ENCODE results near the gene GPR137C. TPM values are rescaled to one million over a fixed set of nuclear protein-coding genes. Genes with fewer than 3 reads are reported as not detected.

The GPR137C gene
- total and polyA plus RNA-seq, 10 of the 15 experiments (the other 5 are each of a cell fraction or from before 2014, with no cell fraction given) = 0.03 to 0.72 (median 0.22) TPM

GRCh38 chr14:52527052-52527451 lies 25.6 kb upstream of the GPR137C start:
- ChIA-PET RAD21 (ENCODE audit: unreplicated experiment) (no interaction called here), POLR2A (no interaction called here), SMC1A (ENCODE audit: uncharacterized antibody, unreplicated experiment) (interaction anchor here (0.7 kb wide), 1 partner anchor 35 kb away, joined by 3 read pairs; no protein-coding TSS in a partner anchor), CTCF (interaction anchor here (0.6 to 1.8 kb wide), 3 partner anchors 25 to 210 kb away, joined by 3 to 7 read pairs (median 3); partner anchors contain the start of genes GPR137C and TXNDC16)
- DNase-seq (ENCODE audit: low read depth, low spot score) = no peak
- Histone ChIP-seq H3K9ac (ENCODE audit: control insufficient read depth, insufficient read depth, low read length) (no peak overlapping the region), H3K79me2 (ENCODE audit: control insufficient read depth, insufficient read depth, low read length) (no peaks in the 10 kb centered on the region), H3K4me3 (no peak overlapping the region), H3K4me1 (ENCODE audit: control insufficient read depth, insufficient read depth, low read length) (no peaks in the 10 kb centered on the region), H3K27ac (ENCODE audit: control insufficient read depth, insufficient read depth) (no peak overlapping the region), H3K36me3 (ENCODE audit: control insufficient read depth in 2 of 2, insufficient read depth in 2 of 2, low read length in 1 of 2) (no peaks in the 10 kb centered on the region), H2AFZ (ENCODE audit: control insufficient read depth, low read depth, low read length) (no peak overlapping the region), H3K9me3 (replicated peaks; ENCODE audit: control insufficient read depth, insufficient read depth, low read length) (no peaks in the 10 kb centered on the region), H3K27me3 (replicated peaks in 1 of 2; ENCODE audit: control insufficient read depth in 2 of 2, insufficient read depth in 2 of 2, low read length in 1 of 2) (no peaks in the 10 kb centered on the region), H4K20me1 (ENCODE audit: control insufficient read depth, insufficient read depth) (no peaks in the 10 kb centered on the region), H3K4me2 (ENCODE audit: control insufficient read depth, insufficient read depth) (no peak overlapping the region)
- TF ChIP-seq CEBPB (IDR thresholded peaks at IDR 0.05; ENCODE audit: borderline replicate concordance in 1 of 2, low read depth in 2 of 2, low read length in 2 of 2) (no peak), SUZ12 (IDR thresholded peaks at IDR 0.05; ENCODE audit: unreplicated experiment) (no peak), ESRRA (IDR thresholded peaks at IDR 0.05; ENCODE audit: low read length) (no peak), KDM1A (IDR thresholded peaks at IDR 0.05; ENCODE audit: borderline replicate concordance) (no peak), IRF4 (IDR thresholded peaks at IDR 0.05; ENCODE audit: low read depth, low read length) (no peak), SUPT20H (IDR thresholded peaks at IDR 0.05; ENCODE audit: borderline replicate concordance, control insufficient read depth, low read depth, low read length) (no peak), SIX5 (IDR thresholded peaks at IDR 0.05; ENCODE audit: low read depth, low read length, severe bottlenecking) (no peak), ATF7 (IDR thresholded peaks at IDR 0.05; ENCODE audit: low read depth) (no peak), SMAD5 (IDR thresholded peaks at IDR 0.05; ENCODE audit: low read depth) (no peak), CHD2 (IDR thresholded peaks at IDR 0.05; ENCODE audit: borderline replicate concordance, low read depth, low read length) (no peak), ZBED1 (IDR thresholded peaks at IDR 0.05; ENCODE audit: borderline replicate concordance) (no peak)
- TF ChIP-seq, protein P1, sequence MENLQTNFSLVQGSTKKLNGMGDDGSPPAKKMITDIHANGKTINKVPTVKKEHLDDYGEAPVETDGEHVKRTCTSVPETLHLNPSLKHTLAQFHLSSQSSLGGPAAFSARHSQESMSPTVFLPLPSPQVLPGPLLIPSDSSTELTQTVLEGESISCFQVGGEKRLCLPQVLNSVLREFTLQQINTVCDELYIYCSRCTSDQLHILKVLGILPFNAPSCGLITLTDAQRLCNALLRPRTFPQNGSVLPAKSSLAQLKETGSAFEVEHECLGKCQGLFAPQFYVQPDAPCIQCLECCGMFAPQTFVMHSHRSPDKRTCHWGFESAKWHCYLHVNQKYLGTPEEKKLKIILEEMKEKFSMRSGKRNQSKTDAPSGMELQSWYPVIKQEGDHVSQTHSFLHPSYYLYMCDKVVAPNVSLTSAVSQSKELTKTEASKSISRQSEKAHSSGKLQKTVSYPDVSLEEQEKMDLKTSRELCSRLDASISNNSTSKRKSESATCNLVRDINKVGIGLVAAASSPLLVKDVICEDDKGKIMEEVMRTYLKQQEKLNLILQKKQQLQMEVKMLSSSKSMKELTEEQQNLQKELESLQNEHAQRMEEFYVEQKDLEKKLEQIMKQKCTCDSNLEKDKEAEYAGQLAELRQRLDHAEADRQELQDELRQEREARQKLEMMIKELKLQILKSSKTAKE (IDR thresholded peaks at IDR 0.05; ENCODE audit: low read depth, poor library complexity, severe bottlenecking) = no peak
- FAIRE-seq = no peak
- ATAC-seq = no peak
- intact Hi-C loops (cut with micrococcal nuclease; ENCODE audit: unreplicated experiment) = no loop called here
- no TSS peak for BruUV-seq (replicated peaks)
- WGBS (ENCODE audit: insufficient coverage, insufficient replicate concordance, low lambda C conversion rate, missing lambda C conversion rate) = 100% methylated on average over 4 of the region's 4 CpGs
- in situ Hi-C loops (cut with MboI) = no loop called here

Measured in GM12878 (cell line).